Activated CD4-positive, alpha-beta T cell treated with anti-CD3 and anti-CD28 coated beads, Interleukin-2, amount 50 U/mL, for 1 hour (primary cell): ENCODE data around the gene SPRY4.
"Not testable (repeated sequence)": the region's sequence is repeated elsewhere in the genome, so short reads cannot be mapped to it uniquely, and the experiment has no call there.

Source experiments
- DNase-seq: peaks from one replicate; pipeline ENCODE4 v3.0.0-alpha.2; 2020

SPRY4 gene

GRCh38 chr5:142292249-142292648, 32.6 kb downstream of the SPRY4 start:
- DNase-seq: no peak

- DNase-seq: no peak
These were observed 34.1 kb downstream of the SPRY4 start for GRCh38 chr5:142290577-142291299.

- no peak for DNase-seq
These were observed 34.9 kb downstream of the SPRY4 start for GRCh38 chr5:142289708-142290576.

GRCh38 chr5:142287973-142288313, 36.9 kb downstream of the SPRY4 start:
- DNase-seq: no peak

GRCh38 chr5:142287096-142287972, 37.5 kb downstream of the SPRY4 start:
- DNase-seq: no peak

- DNase-seq: no peak
These were observed 38.7 kb downstream of the SPRY4 start for GRCh38 chr5:142286111-142286510.

GRCh38 chr5:142283304-142283703, 41.5 kb downstream of the SPRY4 start:
- no peak for DNase-seq

GRCh38 chr5:142281966-142282365, 42.9 kb downstream of the SPRY4 start:
- DNase-seq: no peak

- DNase-seq: no peak
These were observed 43.8 kb downstream of the SPRY4 start for GRCh38 chr5:142281008-142281367.

- DNase-seq: no peak
These were observed 44.5 kb downstream of the SPRY4 start for GRCh38 chr5:142280066-142281007.

GRCh38 chr5:142278627-142279026, 46.2 kb downstream of the SPRY4 start:
- DNase-seq: no peak

- DNase-seq: no peak
These were observed 47.0 kb downstream of the SPRY4 start for GRCh38 chr5:142277796-142278195.

GRCh38 chr5:142276517-142276916, 48.3 kb downstream of the SPRY4 start:
- DNase-seq: no peak

GRCh38 chr5:142275496-142275895, 49.3 kb downstream of the SPRY4 start:
- no peak for DNase-seq

GRCh38 chr5:142272596-142272995, 52.2 kb downstream of the SPRY4 start:
- not testable (repeated sequence) for DNase-seq

- not testable (repeated sequence) for DNase-seq
These were observed 60.7 kb downstream of the SPRY4 start for GRCh38 chr5:142264084-142264483.

GRCh38 chr5:142263346-142263745, 61.5 kb downstream of the SPRY4 start:
- no peak for DNase-seq

- DNase-seq: no peak
These were observed 62.1 kb downstream of the SPRY4 start for GRCh38 chr5:142262683-142263082.
